HG03039 (cell line): ENCODE measurements around the gene RBM20.
A peak's percentile ranks its signal among the peaks of the same experiment; 100 is the strongest.

ENCODE experiments used
- ATAC-seq: cut with Tn5 transposase; IDR thresholded peaks from one replicate; pipeline ENCODE4 v1.9.1; 2021; ENCODE audit warnings: mild to moderate bottlenecking, moderate library complexity; ENCODE audit not compliant: unreplicated experiment

Gene RBM20

GRCh38 chr10:110671788-110672579, 27.8 kb downstream of the RBM20 start:
- peak; percentile 98 for ATAC-seq

GRCh38 chr10:110672580-110672919, 28.4 kb downstream of the RBM20 start:
- ATAC-seq, result no peak

GRCh38 chr10:110676016-110676415, 31.9 kb downstream of the RBM20 start:
- no peak for ATAC-seq

- ATAC-seq, result no peak
Measured at GRCh38 chr10:110679486-110680272, 35.5 kb downstream of the RBM20 start.

GRCh38 chr10:110680273-110681020, 36.3 kb downstream of the RBM20 start:
- no peak for ATAC-seq

GRCh38 chr10:110681023-110681681, 37.0 kb downstream of the RBM20 start:
- ATAC-seq, result no peak

GRCh38 chr10:110682348-110682747, 38.2 kb downstream of the RBM20 start:
- no peak for ATAC-seq

GRCh38 chr10:110684800-110685446, 40.8 kb downstream of the RBM20 start:
- ATAC-seq, result no peak

GRCh38 chr10:110686047-110686446, 41.9 kb downstream of the RBM20 start:
- ATAC-seq, result no peak

- ATAC-seq, result no peak
Measured at GRCh38 chr10:110686949-110687348, 42.8 kb downstream of the RBM20 start.

GRCh38 chr10:110687400-110687799, 43.3 kb downstream of the RBM20 start:
- ATAC-seq, result no peak

- no peak for ATAC-seq
Measured at GRCh38 chr10:110691139-110691538, 47.0 kb downstream of the RBM20 start.

- ATAC-seq, result no peak
Measured at GRCh38 chr10:110694263-110694662, 50.1 kb downstream of the RBM20 start.

- no peak for ATAC-seq
Measured at GRCh38 chr10:110694820-110695538, 50.8 kb downstream of the RBM20 start.

GRCh38 chr10:110695539-110695886, 51.4 kb downstream of the RBM20 start:
- no peak for ATAC-seq

- ATAC-seq, result no peak
Measured at GRCh38 chr10:110696436-110696835, 52.3 kb downstream of the RBM20 start.

GRCh38 chr10:110698340-110698739, 54.2 kb downstream of the RBM20 start:
- no peak for ATAC-seq

GRCh38 chr10:110698782-110699201, 54.7 kb downstream of the RBM20 start:
- no peak for ATAC-seq

- ATAC-seq, result no peak
Measured at GRCh38 chr10:110699859-110700468, 55.8 kb downstream of the RBM20 start.
